HepG2 (cell line): Measurements from ENCODE around the gene MAN2A2. TPM values are rescaled to one million over a fixed set of nuclear protein-coding genes. Genes with fewer than 3 reads are reported as not detected.

Experiments used
- AFF4 ChIP-seq: sonication (generic); formaldehyde crosslinking; IDR thresholded peaks from 2 replicates; pipeline ENCODE4 v1.4.0; 2020; ENCODE audit warnings: missing genetic modification reagents
- BCL6 ChIP-seq: IDR thresholded peaks from 2 replicates; pipeline ENCODE4 v1.6.1; 2016; ENCODE audit warnings: missing genetic modification reagents, missing compliant biosample characterization
- ETV5 ChIP-seq: IDR thresholded peaks from 2 replicates; pipeline ENCODE4 v1.6.1; 2018; ENCODE audit warnings: missing biosample characterization, missing genetic modification reagents, inconsistent platforms, borderline replicate concordance
- NCOA2 ChIP-seq: sonication (generic); formaldehyde crosslinking; IDR thresholded peaks from 2 replicates; pipeline ENCODE4 v1.8.0; 2022; ENCODE audit warnings: inconsistent platforms
- NR2F1 ChIP-seq, 2 experiments: fragments of 450-650 bp in 1 of 2; formaldehyde crosslinking in 1 of 2; IDR thresholded peaks; 2 replicates each; pipeline versions ENCODE4 v1.5.0 to v1.6.1; 2016 to 2020; ENCODE audit warnings: mild to moderate bottlenecking in 1 of 2, missing compliant biosample characterization in 1 of 2, missing genetic modification reagents in 1 of 2, moderate library complexity in 1 of 2
- PHF21A ChIP-seq: sonication (generic); formaldehyde crosslinking; IDR thresholded peaks from 2 replicates; pipeline ENCODE4 v1.5.0; 2020; ENCODE audit warnings: mild to moderate bottlenecking, missing genetic modification reagents
- SALL1 ChIP-seq: sonication (generic); formaldehyde crosslinking; IDR thresholded peaks from 2 replicates; pipeline ENCODE4 v1.8.0; 2022; ENCODE audit warnings: mild to moderate bottlenecking, missing genetic modification reagents
- SMC3 ChIP-seq: IDR thresholded peaks from 2 replicates; pipeline ENCODE4 v1.6.1; 2011; ENCODE audit warnings: low read length, improper control_type of control experiment
- SP4 ChIP-seq: sonication (generic); formaldehyde crosslinking; IDR thresholded peaks from 2 replicates; pipeline ENCODE4 v1.8.1; 2023; ENCODE audit warnings: mild to moderate bottlenecking, missing genetic modification reagents
- SRSF9 ChIP-seq: fragments of 200-400 bp; formaldehyde crosslinking; IDR thresholded peaks from 2 replicates; pipeline ENCODE4 v1.6.1; 2018; ENCODE audit warnings: borderline replicate concordance, mild to moderate bottlenecking, low read depth, low read length; ENCODE audit not compliant: insufficient read depth, poor library complexity, severe bottlenecking
- ZNF512B ChIP-seq: sonication (generic); formaldehyde crosslinking; IDR thresholded peaks from 2 replicates; pipeline ENCODE4 v1.5.1; 2020; ENCODE audit warnings: missing genetic modification reagents, mild to moderate bottlenecking, borderline replicate concordance
- ZNF569 ChIP-seq: sonication (generic); formaldehyde crosslinking; IDR thresholded peaks from 2 replicates; pipeline ENCODE4 v1.5.0; 2020; ENCODE audit warnings: mild to moderate bottlenecking, missing genetic modification reagents, moderate library complexity, borderline replicate concordance
- ZNF687 ChIP-seq: sonication (generic); formaldehyde crosslinking; IDR thresholded peaks from 2 replicates; pipeline ENCODE4 v1.5.1; 2020; ENCODE audit warnings: mild to moderate bottlenecking, missing genetic modification reagents, moderate library complexity
- ZNF710 ChIP-seq: sonication (generic); formaldehyde crosslinking; IDR thresholded peaks from 2 replicates; pipeline ENCODE4 v1.5.0; 2020; ENCODE audit warnings: mild to moderate bottlenecking, missing genetic modification reagents, borderline replicate concordance
- polyA plus RNA-seq, 8 experiments: library from polyadenylated mRNA; depleted of rRNA in 3 of 8; stranded (reverse) in 7 of 8; unstranded in 1 of 8; fragments of >200 nt; fragmentation: Illumina TruSeq in 4 of 8; extraction: Trizol in 4 of 8; gene quantifications; 2 replicates each; pipeline versions ENCODE4 v1.2.1 to v1.2.3, GENCODE V29; 2011 to 2016; ENCODE audit warnings: low read depth in 4 of 8, missing spikeins in 1 of 8, mixed read lengths in 1 of 8; ENCODE audit not compliant: insufficient read depth in 1 of 8
- total RNA-seq, 5 experiments: library from RNA; depleted of rRNA; stranded (reverse); fragments of >200 nt; fragmentation: Illumina TruSeq; extraction: Trizol; gene quantifications; 2 replicates each; pipeline ENCODE4 v1.2.3, GENCODE V29; 2016; ENCODE audit warnings: low read depth in 1 of 5

MAN2A2 gene
- total and polyA plus RNA-seq, 2 of the 13 experiments (the other 11 are each of a cell fraction or from before 2014, with no cell fraction given): 17.5 to 51.5 TPM

DNA sequence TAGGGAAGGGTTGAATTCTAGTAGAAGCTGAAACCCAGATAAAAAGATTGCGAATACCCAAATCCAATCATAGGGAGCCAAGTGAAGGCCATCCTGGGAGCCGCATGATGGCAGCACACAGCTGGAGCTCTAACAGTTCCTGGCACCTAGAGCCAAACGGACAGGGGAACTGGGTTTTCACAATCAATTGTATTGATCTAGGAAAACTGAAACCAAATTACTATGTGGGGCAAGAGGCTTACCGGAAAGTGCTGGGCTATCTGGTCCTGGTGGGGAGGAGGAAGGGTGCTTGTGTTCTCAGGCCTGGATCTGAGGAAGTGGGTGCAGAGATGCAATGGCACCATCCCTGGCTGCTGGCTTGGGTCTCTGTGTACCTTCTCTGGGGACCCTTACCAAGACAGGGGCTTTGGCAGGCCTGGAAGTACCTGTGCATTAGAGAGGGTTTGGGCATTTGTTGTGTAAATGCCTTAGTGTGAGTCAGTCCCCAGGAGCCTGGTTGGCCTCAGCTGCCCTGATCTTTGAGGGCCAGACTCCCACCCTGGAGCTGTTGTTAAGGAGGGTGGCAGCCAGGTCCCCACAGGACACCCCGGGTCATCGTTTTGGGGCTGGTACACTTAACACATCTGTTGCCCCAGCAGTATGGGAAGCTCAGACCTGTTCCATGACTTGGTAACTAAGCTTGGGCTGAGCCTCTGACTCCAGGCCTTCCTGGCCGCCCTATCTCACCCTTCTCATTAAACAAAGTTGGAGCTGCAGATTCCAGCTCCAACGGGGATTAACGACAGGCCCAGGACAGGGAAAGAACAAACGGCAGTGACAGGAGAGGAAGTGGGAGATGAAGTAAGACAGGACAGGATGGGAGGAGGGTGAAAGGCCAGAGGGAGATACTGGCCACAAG is 43.6 kb upstream of the MAN2A2 start (continued):
- TF ChIP-seq SRSF9 (no peak), ZNF710 (CRISPR knock-in tag) (no peak), ETV5 (CRISPR knock-in tag) (peak; percentile 27; the same call in 1 of the 2 replicates), NCOA2 (CRISPR knock-in tag) (peak; percentile 61), PHF21A (CRISPR knock-in tag) (0 out of 2 replicates have a peak, but pooled peaks have one; percentile 22), SALL1 (CRISPR knock-in tag) (0 out of 2 replicates have a peak, but pooled peaks have one; percentile 14), BCL6 (CRISPR knock-in tag) (peak; percentile 24; the same call in 1 of the 2 replicates), SMC3 (peak; percentile 52; the same call in 1 of the 2 replicates), ZNF687 (0 out of 2 replicates have a peak, but pooled peaks have one; percentile 30), ZNF512B (CRISPR knock-in tag) (no peak), ZNF569 (CRISPR knock-in tag) (no peak), NR2F1 (CRISPR knock-in tag; IDR thresholded peaks at IDR 0.05) (no peak), SP4 (CRISPR knock-in tag) (no peak), AFF4 (no peak)
